Occipital lobe (tissue), 2 donors: Measurements from ENCODE around the gene ERGIC3. TPM values are rescaled to one million over a fixed set of nuclear protein-coding genes. Genes with fewer than 3 reads are reported as not detected.
A peak's percentile ranks its signal among the peaks of the same experiment; 100 is the strongest.

Source experiments
- DNase-seq: peaks from one replicate; lab custom pipeline; 2025; lab: John Stamatoyannopoulos, UW
- total RNA-seq: library from RNA; depleted of rRNA; stranded (reverse); fragments of >200 nt; gene quantifications from one replicate; pipeline ENCODE4 v1.2.3, GENCODE V29; 2014

Gene ERGIC3
- 204 TPM for total RNA-seq

DNA sequence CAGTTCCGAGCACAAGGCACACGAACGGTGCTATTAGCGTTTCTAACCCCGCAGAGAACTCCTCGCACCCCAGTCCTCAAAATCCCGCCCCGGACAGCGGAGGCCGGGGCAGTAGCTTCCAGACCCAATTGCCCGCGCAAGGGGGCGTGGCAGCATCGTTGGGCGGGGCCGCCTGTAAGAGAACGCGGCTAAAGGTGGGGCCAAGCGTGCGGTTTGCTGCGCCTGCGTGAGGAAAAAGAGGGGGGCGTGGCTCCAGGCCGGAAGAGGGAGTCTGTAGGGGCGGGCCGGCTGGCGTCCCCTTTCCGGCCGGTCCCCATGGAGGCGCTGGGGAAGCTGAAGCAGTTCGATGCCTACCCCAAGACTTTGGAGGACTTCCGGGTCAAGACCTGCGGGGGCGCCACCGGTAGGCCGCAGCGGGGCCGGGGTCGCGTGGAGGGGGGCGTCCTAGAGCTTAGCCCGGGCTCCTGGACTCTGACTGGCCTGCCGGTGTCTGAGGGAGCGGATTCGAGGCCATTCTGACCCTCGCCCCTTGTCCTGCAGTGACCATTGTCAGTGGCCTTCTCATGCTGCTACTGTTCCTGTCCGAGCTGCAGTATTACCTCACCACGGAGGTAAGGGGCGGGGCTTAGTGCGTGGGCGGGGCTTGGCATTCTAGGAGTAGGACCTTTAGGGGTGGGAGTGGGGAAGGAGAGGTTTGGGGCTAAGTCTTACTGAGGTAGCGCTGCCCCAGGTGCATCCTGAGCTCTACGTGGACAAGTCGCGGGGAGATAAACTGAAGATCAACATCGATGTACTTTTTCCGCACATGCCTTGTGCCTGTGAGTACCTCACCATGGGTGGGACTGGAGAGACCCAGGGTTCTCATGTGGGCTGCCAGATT is at the start of gene ERGIC3:
TSS of gene ERGIC3 (plus strand) at position 296 of the 880 bp plus-strand sequence. CDS start at position 316, 20 bp downstream.
- peak; percentile 89 for DNase-seq

DNA sequence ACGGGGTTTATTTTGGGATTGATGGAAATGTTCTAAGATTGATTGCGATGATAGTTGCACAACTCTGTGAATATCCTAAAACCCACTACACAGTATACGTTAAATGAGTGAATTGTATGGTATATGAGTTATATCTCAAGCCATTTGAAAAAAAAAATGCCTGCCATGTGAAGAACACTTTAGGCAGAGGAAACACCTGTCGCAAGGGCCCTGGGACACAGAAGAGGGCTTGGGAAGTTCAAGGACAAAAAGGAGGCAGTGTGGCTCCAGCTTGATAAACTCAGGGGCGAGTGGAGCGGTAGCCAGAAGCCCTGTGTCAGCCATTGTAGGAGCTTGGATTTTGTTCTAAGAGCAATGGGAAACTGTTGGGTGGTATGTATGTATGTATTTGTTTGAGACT is 49.5 kb upstream of the ERGIC3 start:
- no peak for DNase-seq

GRCh38 chr20:35496481-35496880 is 45.4 kb upstream of the ERGIC3 start:
- no peak for DNase-seq

GRCh38 chr20:35497320-35497719 is 44.6 kb upstream of the ERGIC3 start:
- DNase-seq, result no peak

GRCh38 chr20:35497780-35498189 is 44.1 kb upstream of the ERGIC3 start:
- no peak for DNase-seq

- DNase-seq, result no peak
Observed at GRCh38 chr20:35499271-35499670, 42.6 kb upstream of the ERGIC3 start.

DNA sequence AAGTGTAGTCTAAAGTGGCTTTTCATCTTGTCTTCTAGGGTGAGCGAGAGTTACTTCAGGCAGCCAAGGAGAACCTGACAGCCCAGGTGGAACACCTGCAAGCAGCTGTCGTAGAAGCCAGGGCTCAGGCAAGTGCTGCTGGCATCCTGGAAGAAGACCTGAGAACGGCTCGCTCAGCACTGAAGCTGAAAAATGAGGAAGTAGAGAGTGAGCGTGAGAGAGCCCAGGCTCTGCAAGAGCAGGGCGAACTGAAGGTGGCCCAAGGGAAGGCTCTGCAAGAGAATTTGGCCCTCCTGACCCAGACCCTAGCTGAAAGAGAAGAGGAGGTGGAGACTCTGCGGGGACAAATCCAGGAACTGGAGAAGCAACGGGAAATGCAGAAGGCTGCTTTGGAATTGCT is 39.5 kb upstream of the ERGIC3 start:
- DNase-seq, result no peak

GRCh38 chr20:35503281-35503680 is 38.6 kb upstream of the ERGIC3 start:
- no peak for DNase-seq

DNA sequence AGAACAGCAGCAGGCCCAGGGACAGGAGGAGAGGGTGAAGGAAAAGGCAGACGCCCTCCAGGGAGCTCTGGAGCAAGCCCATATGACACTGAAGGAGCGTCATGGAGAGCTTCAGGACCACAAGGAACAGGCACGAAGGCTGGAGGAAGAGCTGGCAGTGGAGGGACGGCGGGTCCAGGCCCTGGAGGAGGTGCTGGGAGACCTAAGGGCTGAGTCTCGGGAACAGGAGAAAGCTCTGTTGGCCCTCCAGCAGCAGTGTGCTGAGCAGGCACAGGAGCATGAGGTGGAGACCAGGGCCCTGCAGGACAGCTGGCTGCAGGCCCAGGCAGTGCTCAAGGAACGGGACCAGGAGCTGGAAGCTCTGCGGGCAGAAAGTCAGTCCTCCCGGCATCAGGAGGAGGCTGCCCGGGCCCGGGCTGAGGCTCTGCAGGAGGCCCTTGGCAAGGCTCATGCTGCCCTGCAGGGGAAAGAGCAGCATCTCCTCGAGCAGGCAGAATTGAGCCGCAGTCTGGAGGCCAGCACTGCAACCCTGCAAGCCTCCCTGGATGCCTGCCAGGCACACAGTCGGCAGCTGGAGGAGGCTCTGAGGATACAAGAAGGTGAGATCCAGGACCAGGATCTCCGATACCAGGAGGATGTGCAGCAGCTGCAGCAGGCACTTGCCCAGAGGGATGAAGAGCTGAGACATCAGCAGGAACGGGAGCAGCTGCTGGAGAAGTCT is 37.9 kb upstream of the ERGIC3 start:
- no peak for DNase-seq

DNA sequence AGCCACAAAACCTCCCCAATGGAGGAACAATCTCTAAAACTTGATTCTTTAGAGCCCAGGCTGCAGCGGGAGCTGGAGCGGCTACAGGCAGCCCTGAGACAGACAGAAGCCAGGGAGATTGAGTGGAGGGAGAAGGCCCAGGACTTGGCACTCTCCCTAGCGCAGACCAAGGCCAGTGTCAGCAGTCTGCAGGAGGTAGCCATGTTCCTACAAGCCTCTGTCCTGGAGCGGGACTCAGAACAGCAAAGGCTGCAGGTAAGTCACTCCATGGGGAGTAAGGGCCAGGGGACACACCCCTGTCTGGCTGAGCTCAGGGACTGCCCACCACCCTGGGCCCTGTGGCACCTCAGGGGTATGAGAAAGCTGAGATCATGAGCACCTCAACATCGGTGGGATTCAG is 37.1 kb upstream of the ERGIC3 start:
- DNase-seq, result no peak

- no peak for DNase-seq
Observed at GRCh38 chr20:35506179-35506578, 35.7 kb upstream of the ERGIC3 start.

- no peak for DNase-seq
Observed at GRCh38 chr20:35506872-35507638, 34.8 kb upstream of the ERGIC3 start.

- no peak for DNase-seq
Observed at GRCh38 chr20:35508493-35509218, 33.2 kb upstream of the ERGIC3 start.

- no peak for DNase-seq
Observed at GRCh38 chr20:35510951-35511735, 30.7 kb upstream of the ERGIC3 start.

GRCh38 chr20:35511814-35512420 is 30.0 kb upstream of the ERGIC3 start:
- no peak for DNase-seq

DNA sequence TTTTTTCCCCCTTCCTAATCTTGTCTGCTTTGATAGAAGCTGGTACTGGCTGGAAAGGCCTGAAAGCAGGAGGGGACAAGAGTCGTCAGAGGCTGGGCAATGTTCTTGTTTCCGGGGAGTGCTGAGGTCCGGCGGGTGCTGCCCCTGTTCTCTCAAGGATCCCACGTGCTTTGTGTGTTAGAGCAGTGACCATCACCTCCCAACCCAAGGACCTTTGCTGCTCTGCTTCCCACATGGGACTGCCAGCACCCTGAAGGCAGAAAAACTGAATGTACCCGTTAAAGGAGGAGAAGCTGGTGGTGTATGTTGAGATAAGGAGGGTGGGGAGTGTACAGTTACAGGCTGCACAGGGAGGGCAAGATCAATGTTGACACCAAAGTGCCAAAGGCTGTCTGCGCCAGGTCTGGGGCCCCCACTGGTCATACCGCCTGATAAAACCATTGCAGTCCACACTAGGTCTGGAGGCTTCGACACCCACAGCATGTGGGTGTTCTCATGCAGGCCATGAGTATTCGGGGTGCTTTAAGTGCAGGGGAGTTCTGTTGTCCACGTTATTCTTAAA is 27.4 kb upstream of the ERGIC3 start:
- no peak for DNase-seq

DNA sequence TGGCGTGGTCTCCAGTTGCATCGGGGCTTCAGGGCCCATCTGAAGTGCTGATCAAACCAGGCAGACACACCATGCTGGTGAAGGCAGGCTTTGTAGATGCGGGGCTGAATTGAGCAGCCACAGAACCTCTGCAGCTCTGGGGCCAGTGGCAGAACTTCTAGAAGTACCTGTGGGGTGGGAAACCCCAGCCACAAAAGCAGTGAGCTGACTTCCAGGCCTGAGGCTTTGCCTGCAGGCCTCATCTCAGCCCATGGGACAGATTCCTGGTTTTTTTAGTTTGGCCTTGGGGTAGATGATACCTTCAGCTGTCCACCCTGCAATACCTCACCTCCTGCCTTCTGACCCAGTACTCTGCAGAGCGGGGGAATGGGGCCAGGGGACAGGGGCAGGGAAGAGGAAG is 26.5 kb upstream of the ERGIC3 start:
- no peak for DNase-seq

- DNase-seq, result no peak
Observed at GRCh38 chr20:35515949-35516645, 25.8 kb upstream of the ERGIC3 start.

GRCh38 chr20:35517125-35517524 is 24.8 kb upstream of the ERGIC3 start:
- no peak for DNase-seq
